KMS-11 (cell line): ENCODE measurements around the gene GIGYF2.
A peak's percentile ranks its signal among the peaks of the same experiment; 100 is the strongest.

Experiments
- H2AFZ ChIP-seq: fragments of 200-600 bp; sonication (generic); 2 replicates; pipeline ENCODE4 v1.6.1; 2016; ENCODE audit warnings: antibody characterized with exemption, mixed run types, low read depth
- H3K27ac ChIP-seq: fragments of 200-600 bp; sonication (generic); 2 replicates; pipeline ENCODE4 v1.6.1; 2016; ENCODE audit warnings: mild to moderate bottlenecking, mixed run types
- H3K27me3 ChIP-seq: fragments of 200-600 bp; sonication (generic); 2 replicates; pipeline ENCODE4 v1.6.1; 2017; ENCODE audit warnings: mild to moderate bottlenecking, low read depth, mixed run types, moderate library complexity; ENCODE audit not compliant: insufficient read depth
- H3K36me3 ChIP-seq: fragments of 200-600 bp; sonication (generic); 2 replicates; pipeline ENCODE4 v1.6.1; 2017; ENCODE audit warnings: mild to moderate bottlenecking, mixed run types; ENCODE audit not compliant: insufficient read depth
- H3K4me1 ChIP-seq: fragments of 200-600 bp; sonication (generic); 2 replicates; pipeline ENCODE4 v1.6.1; 2016; ENCODE audit warnings: mild to moderate bottlenecking, low read depth, mixed run types; ENCODE audit not compliant: poor library complexity, severe bottlenecking
- H3K4me2 ChIP-seq: fragments of 200-600 bp; sonication (generic); 2 replicates; pipeline ENCODE4 v1.7.0; 2016; ENCODE audit warnings: mild to moderate bottlenecking, mixed run types
- H3K4me3 ChIP-seq: fragments of 200-600 bp; sonication (generic); IDR thresholded peaks from 2 replicates; pipeline ENCODE4 v1.6.1; 2017; ENCODE audit warnings: low read depth, low read length, mixed read lengths; ENCODE audit not compliant: insufficient read depth
- H3K79me2 ChIP-seq: fragments of 200-600 bp; sonication (generic); 2 replicates; pipeline ENCODE4 v1.6.1; 2016; ENCODE audit warnings: low read depth, mixed run types; ENCODE audit not compliant: insufficient read depth
- H3K9ac ChIP-seq: fragments of 200-600 bp; sonication (generic); 2 replicates; pipeline ENCODE4 v1.6.1; 2016; ENCODE audit warnings: mild to moderate bottlenecking, mixed run types
- H4K20me1 ChIP-seq: fragments of 200-600 bp; sonication (generic); 2 replicates; pipeline ENCODE4 v1.6.1; 2016; ENCODE audit warnings: mild to moderate bottlenecking, mixed run types; ENCODE audit not compliant: insufficient read depth
- TF ChIP-seq, protein P1 (sequence below): fragments of 200-600 bp; sonication (generic); conservative IDR thresholded peaks from 2 replicates; pipeline ENCODE4 v1.6.1; 2017; ENCODE audit warnings: low read depth, mild to moderate bottlenecking, antibody characterized with exemption, low read length, moderate library complexity, mixed read lengths

Gene GIGYF2

DNA sequence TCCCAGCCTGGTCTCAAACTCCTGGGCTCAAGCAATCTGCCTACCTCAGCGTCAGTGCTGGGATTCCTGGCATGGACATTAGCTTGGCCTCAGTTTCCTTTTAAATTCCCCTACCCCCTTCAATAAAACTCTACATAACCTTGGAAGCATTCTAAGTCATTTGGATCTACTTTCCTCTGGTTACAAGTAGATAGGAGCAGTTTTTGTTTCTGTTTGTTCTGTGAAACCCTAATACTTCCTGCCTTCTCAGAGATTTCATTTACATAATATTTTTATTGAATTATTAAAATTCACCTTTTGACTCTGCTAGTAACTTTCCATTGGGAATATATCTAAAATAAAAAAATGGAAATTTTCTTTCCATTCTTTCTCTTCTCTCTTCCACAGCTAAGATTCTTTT, 25.9 kb downstream of the GIGYF2 start:
- 0 out of 2 replicates have a peak, but pooled peaks cover 7% of the 10 kb centered on the region for H4K20me1 ChIP-seq
- peaks cover 41% of the 10 kb centered on the region for H3K79me2 ChIP-seq
- no peak overlapping the region for H3K9ac ChIP-seq
- no peaks in the 10 kb centered on the region for H3K27me3 ChIP-seq
- H3K4me2 ChIP-seq = no peak overlapping the region
- no peak overlapping the region for H3K4me3 ChIP-seq
- H3K36me3 ChIP-seq = peaks cover 5% of the 10 kb centered on the region; the same call in 1 of the 2 replicates
- H3K4me1 ChIP-seq = no peaks in the 10 kb centered on the region
- no peak overlapping the region for H2AFZ ChIP-seq
- TF ChIP-seq, protein P1, sequence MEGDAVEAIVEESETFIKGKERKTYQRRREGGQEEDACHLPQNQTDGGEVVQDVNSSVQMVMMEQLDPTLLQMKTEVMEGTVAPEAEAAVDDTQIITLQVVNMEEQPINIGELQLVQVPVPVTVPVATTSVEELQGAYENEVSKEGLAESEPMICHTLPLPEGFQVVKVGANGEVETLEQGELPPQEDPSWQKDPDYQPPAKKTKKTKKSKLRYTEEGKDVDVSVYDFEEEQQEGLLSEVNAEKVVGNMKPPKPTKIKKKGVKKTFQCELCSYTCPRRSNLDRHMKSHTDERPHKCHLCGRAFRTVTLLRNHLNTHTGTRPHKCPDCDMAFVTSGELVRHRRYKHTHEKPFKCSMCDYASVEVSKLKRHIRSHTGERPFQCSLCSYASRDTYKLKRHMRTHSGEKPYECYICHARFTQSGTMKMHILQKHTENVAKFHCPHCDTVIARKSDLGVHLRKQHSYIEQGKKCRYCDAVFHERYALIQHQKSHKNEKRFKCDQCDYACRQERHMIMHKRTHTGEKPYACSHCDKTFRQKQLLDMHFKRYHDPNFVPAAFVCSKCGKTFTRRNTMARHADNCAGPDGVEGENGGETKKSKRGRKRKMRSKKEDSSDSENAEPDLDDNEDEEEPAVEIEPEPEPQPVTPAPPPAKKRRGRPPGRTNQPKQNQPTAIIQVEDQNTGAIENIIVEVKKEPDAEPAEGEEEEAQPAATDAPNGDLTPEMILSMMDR = no peak
- H3K27ac ChIP-seq = no peak overlapping the region

DNA sequence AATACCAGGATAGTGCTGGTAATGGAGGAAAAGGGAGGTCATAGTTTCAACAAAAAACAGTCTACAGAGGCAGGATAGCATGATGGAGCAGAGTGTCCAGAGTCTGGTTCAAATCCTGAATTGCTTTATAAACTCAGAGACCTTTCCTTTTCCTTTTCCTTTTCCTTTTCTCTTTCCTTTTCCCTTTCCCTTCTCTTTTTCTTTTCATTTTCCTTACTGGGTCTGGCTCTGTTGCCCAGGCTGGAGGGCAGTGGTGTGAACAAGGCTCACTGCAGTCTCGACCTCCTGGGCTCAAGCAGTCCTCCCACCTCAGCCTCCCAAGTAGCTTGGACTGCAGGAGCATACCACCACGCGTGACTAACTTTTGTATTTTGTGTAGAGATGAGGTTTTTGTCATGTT, 31.7 kb downstream of the GIGYF2 start:
- 0 out of 2 replicates have a peak, but pooled peaks cover 4% of the 10 kb centered on the region for H4K20me1 ChIP-seq
- no peak overlapping the region for H2AFZ ChIP-seq
- no peak overlapping the region for H3K4me2 ChIP-seq
- H3K4me1 ChIP-seq = peaks cover 16% of the 10 kb centered on the region
- H3K27ac ChIP-seq = no peak overlapping the region
- peaks cover 27% of the 10 kb centered on the region; the same call in 1 of the 2 replicates for H3K79me2 ChIP-seq
- H3K36me3 ChIP-seq = no peaks in the 10 kb centered on the region
- TF ChIP-seq, protein P1 = no peak
- H3K9ac ChIP-seq = no peak overlapping the region
- H3K27me3 ChIP-seq = no peaks in the 10 kb centered on the region
- no peak overlapping the region for H3K4me3 ChIP-seq

DNA sequence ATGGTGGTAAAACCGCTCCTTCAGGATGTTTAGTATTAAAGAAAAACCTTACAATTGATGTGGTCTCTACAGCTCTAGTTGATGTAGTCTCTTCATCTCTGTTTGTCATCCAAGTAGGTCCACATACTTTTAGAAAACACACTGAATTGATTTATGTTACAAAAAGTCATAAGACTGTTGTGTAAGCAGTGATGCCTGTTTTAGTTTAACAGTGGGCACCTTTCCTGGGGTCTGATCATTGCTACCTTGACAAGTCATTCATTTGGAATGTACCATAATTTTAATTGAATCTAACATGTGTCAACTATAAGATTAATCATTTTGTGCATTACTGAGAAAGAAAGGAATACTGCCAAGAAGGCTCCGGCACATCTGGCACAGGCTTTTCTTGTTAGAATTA, 34.3 kb downstream of the GIGYF2 start:
- Histone ChIP-seq H3K9ac (no peak overlapping the region), H3K79me2 (peaks cover 21% of the 10 kb centered on the region; the same call in 1 of the 2 replicates), H3K4me2 (0 out of 2 replicates have a peak overlapping the region, but pooled peaks have one; percentile 23), H4K20me1 (0 out of 2 replicates have a peak, but pooled peaks cover 4% of the 10 kb centered on the region), H3K4me1 (peaks cover 16% of the 10 kb centered on the region), H2AFZ (no peak overlapping the region), H3K27me3 (no peaks in the 10 kb centered on the region), H3K36me3 (0 out of 2 replicates have a peak, but pooled peaks cover 7% of the 10 kb centered on the region), H3K27ac (peak overlapping the region; percentile 31; the same call in 1 of the 2 replicates), H3K4me3 (no peak overlapping the region)
- TF ChIP-seq, protein P1 = no peak

DNA sequence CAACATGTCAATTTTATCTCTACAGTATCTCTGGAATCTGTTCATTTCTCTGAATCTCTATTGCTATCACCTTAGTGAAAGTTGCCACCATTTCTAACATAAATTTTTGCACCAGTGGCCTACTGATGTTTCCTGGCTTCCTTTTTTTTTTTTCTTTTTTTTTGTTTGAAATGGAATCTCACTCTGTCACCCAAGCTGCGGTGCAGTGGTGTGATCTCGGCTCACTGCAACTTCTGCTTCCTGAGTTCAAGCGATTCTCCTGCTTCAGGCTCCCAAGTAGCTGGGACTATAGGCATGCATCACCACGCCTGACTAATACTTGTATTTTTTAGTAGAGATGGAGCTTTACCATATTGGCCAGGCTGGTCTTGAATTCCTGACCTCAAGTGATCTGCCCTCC, 44.2 kb downstream of the GIGYF2 start:
- TF ChIP-seq, protein P1 = no peak
- Histone ChIP-seq H3K4me1 (no peaks in the 10 kb centered on the region), H3K4me2 (no peak overlapping the region), H3K9ac (no peak overlapping the region), H3K27ac (no peak overlapping the region), H3K4me3 (no peak overlapping the region), H3K36me3 (no peaks in the 10 kb centered on the region), H3K79me2 (no peaks in the 10 kb centered on the region; the same call in 1 of the 2 replicates), H3K27me3 (no peaks in the 10 kb centered on the region), H2AFZ (no peak overlapping the region), H4K20me1 (no peaks in the 10 kb centered on the region)
